Medulla oblongata (tissue), 1 donor: ENCODE results near the gene IRAK3.
"Not testable (repeated sequence)": the region's sequence is repeated elsewhere in the genome, so short reads cannot be mapped to it uniquely, and the experiment has no call there.

Source experiments
- DNase-seq: peaks from one replicate; pipeline ENCODE4 v3.0.0-alpha.2; 2015; ENCODE audit errors: extremely low spot score

The IRAK3 gene

DNA sequence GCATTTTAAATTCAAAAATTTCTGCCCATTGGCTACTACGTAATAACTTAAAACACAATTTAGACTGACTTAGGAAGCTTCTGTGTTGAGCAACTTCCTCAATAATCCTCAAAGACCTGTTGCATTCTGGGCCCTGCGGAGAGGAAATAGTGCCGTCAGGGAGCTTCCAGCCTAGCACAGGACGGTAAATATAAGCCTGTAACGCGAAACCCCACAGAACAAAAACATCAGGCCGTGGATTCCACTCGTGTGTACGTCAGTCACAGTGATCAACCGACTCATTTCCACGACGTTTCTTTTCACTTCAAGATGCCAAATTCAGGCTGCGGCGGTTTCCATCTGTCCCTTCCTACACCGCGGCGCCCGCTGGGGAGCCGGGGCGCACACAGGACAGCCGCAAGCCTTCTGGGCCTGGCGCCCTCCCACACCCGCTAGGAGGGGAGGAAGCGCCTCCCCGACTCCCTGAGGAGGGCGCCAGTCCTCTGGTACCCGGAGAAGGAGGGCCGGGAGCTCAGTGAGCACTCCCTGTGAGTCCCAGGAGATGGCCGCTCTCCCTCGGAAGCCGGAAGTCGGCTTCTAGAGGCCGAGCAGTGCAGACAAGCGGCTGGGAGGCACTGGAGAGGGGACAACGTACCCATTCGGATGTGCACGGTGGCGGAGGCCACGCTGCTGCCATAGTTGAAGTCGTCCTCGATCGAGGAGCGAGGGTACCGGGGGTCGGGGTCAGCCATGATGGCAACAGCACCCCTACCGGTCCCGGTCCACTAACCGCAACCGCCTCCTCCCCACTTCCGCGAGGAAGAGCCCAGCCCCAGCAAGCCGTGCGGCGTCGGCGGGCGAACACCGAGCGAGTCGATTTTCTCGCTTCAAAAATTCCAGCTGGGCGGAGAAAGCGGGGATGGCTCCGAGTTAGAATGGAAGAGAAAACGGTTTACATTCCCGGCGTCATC, 19.5 kb upstream of the IRAK3 start, which contains the start of gene TMBIM4:
Gene TMBIM4, minus strand, starts transcription at position 776 of the 950 bp plus-strand sequence. Its CDS starts 45 bp downstream, at position 731.
- DNase-seq, result peak; percentile 91

DNA sequence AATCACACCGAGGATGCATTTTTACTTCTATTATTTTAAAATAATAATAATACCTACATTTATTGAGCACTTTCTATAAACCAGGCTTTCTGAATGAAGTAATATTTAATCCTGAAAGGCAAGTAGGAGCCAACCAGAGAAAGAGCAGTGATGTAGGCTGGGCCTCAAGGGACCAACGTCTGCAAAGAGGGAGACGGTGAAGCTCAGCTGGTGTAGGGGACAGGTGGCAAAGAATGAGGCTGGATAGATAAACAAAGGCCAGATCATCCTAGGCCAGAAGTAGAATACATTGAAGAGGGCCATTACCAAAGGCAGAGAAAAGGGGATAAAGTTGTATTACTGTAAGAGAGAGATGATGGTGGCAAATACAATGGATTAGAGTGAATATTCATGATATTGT, 18.4 kb upstream of the IRAK3 start:
- DNase-seq, result no peak

DNA sequence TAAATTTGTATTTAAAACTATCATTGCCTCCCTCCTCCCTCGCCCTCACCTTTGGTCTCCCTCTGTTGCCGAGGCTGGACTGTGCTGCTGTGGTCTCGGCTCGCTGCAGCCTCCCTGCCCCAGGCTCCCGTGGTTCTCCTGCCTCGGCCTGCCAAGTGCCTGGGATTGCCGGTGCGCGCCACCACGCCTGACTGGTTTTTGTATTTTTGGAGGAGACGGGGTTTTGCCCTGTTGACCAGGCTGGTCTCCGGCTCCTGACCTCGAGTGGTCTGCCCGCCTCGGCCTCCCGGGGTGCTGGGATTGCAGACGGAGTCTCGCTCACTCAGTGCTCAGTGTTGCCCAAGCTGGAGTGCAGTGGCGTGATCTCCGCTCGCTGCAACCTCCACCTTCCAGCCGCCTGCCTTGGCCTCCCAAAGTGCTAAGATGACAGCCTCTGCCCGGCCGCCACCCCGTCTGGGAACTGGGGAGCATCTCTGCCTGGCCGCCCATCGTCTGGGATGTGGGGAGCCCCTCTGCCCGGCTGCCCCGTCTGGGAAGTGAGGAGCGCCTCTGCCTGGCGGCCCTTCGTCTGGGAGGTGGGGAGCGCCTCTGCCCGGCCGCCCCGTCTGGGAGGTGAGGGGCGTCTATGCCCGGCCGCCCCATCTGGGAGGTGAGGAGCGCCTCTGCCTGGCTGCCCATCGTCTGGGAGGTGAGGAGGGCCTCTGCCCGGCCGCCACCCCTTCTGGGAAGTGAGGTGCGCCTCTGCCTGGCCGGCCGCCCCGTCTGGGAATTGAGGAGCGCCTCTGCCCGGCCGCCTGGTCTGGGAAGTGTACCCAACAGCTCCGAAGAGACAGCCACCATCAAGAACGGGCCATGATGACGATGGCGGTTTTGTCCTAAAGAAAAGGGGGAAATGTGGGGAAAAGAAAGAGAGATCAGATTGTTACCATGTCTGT, 14.4 kb upstream of the IRAK3 start:
- DNase-seq, result not testable (repeated sequence)

DNA sequence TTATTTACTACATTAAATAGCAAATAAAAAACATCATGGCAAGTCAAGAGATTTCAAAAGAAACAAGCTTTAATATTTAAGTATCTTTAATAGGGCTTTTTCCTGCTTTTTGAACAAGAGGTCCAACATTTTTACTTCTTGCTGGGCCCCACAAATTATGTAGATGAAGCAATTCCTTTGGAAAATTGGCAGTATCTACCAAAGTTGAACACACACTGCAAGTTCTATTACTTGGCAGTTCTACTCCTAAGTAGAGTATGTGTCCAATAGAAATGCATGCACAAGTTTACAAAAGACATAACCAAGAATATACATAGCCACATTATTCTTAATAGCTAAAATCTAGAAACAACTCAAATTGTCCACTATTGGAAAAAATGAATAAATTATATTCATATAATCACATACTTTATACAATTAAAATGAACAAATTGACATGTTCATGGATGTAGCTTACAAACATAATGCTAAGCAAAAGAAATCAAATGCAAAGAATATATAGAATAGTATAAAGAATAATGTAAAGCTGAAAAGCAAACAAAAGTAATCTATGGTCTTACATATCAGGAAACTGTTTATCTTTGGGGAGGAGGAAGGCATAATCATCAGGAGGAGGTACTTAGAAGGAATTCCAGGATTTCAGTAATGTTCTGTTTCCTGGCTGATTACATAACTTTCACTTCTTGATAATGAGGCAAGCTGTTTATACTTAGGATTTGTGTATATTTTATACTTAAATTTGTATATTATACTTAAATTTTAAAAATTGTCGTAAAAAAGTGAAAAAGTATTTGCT, 12.7 kb upstream of the IRAK3 start:
- DNase-seq, result no peak

DNA sequence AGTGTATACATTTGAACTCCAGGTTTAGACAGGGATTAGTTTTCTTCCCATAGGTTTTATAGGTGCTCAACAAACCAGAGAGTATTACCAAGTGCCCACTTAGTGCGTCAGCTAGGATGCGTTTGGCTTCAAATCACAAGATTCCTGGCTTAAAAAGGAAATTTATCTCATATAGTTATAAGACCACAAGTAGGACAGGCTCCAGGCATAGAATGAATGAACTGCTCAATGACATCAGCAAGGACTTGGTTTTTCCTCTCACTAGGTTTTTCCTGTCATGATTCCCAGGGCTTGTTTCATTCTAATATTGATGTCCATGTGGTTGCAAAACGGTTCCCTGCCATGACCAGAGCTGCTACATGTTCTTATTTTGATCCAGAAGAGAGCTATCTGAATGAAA, 6.1 kb upstream of the IRAK3 start:
- no peak for DNase-seq

DNA sequence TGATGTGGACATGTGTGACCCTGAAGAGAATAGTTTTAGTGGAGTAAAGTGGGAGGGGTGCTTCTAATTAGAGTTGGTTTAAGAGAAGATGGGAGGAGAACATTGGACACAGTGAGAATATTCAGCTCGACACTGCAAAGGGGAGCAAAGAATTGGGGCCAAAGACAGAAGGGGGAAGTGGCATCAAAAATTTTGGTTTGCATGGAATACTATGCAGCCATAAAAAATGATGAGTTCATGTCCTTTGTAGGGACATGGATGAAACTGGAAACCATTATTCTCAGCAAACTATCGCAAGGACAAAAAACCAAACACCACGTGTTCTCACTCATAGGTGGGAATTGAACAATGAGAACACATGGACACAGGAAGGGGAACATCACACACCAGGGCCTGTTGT, 4.2 kb upstream of the IRAK3 start:
- DNase-seq, result not testable (repeated sequence)

DNA sequence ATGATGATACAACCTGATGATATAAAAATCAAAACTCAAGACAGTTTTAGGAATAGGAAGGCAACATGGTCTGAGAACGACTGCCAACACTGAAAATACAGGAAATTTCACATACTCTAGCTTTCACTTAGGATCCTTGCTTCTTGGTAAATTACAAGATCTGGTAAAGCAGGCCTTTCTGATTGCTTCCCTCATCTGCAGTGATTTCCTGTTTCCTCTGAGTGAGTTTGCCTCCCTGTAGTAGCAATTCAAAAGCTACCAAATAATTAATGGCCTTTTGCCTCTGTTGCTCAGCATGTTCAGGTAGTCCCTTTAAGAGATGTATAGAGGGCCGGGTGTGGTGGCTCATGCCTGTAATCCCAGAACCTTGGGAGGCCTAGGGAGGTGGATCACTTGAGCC, 2.0 kb upstream of the IRAK3 start:
- no peak for DNase-seq

DNA sequence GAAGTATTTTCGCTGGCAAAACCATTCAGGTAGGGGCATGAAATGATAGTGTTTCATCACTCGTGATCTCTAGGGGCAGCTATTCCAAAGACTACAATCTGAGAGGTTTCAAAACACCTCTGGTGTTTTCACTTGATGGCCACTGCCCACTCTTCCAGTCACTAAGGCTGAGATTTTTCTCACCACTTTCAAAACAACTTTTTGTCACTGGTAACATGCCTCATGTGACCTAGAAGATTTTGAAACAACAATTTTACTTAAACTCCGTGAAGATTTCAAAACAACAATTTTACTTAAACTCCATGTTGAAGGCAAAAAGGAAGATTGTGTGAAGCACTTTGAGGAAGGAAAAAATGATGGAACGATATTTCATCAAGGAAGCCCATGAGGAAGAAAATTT, 1.2 kb upstream of the IRAK3 start:
- no peak for DNase-seq

DNA sequence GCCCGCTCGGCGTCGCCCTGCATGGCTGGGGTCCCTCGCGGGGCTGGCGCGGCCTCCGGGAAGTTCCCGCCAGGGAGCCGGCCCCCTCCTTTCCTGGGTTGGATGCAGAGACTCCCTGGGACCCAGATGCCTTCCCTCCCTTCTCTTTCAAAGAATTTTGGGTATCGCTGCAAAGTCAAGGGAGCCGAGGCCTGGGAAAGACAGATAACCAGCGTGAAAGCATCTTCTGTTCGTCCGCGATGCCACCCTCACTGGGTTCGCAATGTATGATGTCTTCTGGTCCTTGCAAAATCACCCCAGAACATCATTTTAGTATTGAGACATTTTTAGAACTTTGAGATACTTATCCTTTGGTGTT, 451 bp downstream of the IRAK3 start:
- DNase-seq, result no peak

DNA sequence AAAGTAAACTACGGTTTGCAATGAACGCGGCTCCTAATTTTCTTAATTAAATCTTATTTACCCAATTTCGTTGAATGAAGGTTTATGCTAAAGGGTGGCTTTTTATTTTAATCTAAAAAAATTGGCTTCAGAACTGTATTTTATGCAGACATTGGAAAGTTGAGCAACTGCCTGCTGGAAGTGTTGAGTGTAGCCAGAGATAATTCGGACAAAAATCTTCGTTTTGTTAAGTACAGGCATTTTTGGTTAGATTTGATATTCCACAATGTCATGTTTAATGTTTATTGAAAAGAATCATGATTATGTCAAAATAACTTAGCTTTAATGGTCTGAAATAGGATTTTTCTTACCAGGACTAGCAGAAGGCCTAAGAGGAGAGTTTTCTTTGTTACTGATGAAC, 875 bp downstream of the IRAK3 start:
- no peak for DNase-seq

DNA sequence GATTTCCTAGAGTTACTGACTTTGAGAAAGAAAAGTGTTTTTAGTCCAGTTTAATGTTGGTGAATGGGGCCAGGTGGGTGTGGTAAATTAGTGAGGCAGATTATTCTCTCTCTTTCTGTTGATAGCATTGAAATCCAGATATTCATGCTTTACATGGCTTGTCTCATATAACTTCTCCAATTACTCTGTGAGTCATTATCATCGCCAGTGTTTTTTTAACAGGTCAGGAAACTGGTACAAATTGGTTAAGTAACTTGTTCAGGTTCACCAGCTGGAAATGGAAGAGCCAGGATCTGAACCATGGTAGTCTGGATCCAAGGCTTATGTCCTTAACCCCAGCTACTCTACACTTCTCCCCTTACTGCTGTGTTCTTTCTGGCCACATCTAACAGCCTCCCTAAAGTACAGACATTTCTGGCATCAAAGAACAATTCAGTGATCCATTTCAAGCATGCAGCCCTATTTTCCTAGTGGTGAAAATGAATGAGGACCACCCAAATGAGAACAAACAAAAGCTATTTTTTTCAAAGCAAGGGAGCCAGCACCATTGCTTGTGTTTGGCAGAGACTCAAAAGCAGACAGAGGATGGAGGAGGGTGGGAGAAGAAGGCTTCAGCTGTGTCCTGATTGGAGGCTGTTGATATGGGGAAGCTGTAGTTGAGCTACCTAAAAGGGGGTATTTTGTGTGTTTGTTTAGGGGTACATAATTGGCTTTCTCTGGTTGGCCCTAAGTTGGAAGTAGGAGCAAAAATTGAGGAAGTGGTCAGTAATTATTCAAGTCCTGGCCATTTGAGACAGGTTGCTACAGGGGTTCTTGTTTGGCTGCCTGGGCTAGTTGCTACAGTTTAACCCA, 1.7 kb downstream of the IRAK3 start:
- DNase-seq, result peak; percentile 13

DNA sequence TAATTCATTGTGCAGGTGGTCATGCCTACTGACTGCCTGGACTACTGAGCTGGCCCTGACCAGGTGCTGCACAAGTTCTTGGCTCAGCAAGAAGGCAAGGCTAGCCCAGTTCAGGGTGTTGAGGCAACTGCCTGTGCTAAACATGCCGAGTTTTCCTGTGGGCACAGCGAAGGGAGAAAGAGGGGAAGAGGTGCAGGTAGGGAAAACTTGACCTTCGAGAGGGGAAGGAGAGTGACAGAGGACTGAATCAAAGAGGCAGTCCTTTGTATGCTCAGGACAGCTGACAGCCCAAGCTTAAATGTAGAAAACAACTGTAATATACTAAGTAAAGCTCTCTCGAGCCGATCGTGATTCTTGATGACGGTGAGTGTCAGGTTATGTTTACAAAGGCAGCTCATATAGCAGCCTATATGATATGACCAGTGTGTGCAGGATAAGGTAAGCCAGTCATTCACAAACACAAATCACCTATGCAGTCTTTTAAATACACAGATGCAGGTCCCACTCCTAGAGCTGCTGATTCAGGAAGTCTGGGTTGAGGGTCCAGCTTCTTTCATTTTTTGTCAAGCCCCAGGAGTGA, 2.6 kb downstream of the IRAK3 start:
- no peak for DNase-seq

DNA sequence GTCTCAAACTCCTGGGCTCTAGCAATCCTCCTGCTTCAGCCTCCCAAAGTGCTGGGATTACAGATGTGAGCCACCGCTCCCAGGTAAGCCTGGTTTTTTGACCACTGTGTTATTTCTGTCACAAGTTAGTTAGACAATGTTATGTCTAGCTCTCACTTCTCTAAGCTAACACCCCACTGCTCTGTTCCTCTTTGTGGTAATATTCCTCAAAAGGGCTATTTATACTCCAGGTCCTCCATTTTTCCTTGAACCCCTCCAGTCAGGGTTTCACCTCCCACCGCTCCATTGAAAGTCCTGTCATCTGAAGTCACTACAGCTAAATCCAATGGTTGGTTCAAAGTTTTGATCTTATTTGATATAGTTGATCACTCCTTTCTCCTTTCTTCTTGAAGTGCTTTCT, 5.1 kb downstream of the IRAK3 start:
- DNase-seq, result no peak

DNA sequence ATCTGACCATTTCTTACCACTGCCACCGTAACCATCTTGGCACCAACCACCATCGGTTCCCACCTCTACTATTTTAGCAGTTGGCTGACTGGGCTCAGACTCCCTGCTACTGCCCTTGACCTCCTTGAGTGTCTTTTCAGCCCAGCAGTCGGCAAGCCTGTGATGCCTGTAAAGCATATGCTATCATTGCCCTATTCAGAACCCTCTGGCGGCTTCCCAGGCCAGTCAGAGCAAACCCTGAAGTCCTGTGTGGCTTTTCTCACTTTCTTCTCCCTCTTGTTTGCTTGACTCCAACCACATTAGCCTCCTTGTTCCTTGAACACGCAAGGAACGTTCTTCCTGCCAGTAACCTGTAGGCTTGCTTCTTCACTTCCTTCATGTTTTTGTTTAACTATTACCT, 6.2 kb downstream of the IRAK3 start:
- DNase-seq, result no peak

DNA sequence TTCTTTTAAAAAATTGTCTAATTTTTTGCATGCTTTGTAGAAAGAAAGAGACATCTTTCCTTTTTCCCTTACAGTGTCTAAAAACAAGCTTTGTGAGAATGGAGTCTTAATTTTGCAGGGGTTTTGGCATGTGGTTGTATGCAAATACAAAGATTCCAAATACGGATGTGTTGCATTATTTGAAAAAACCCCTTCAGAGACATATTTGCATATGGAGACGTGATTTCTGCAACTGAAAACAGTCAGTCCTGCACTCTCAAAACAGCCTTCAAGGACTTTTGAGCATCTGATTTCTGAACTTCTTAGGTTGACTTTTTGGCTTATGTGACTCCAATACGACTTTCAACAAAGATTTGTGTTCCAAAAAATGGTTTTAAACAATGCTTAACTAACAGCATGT, 7.8 kb downstream of the IRAK3 start:
- no peak for DNase-seq

DNA sequence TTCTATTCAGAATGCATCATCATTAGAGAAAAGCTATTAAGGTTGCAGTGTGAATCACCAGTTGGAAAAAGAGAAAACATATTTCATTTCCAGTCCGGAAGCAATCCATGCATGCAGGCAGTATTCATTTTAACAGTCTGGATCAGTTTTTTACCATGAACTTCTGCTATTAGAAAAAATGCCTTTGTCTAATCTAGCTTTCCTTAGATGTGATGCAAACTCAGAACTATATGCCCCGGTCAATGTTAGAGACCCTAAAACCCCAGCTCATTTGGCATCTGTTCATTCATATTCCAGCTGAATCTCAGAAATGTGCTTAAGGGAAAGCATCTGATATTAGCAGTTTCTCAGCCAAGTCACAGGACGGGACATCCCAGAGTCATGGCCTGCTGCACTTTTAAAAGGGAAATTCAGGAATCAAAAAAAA, 8.5 kb downstream of the IRAK3 start:
- no peak for DNase-seq

DNA sequence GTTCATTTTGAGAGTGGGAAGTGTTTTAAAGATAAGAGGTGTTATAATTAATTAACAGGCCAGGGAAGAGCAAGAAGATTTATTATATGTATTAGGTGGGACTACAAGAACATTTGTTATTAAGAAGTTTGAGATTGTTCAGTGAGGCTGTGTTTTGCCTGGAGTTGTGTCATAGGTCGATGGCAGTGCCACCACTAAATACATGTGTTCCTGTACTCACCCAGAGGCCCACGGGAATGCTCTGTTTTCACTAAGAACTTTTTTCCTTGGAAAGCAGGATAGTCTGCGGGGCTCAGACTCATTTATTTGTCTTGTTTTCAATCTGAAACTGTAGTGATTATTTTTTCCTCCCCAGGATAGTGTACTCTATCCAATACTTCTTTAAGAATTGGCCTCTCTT, 10.1 kb downstream of the IRAK3 start:
- no peak for DNase-seq

DNA sequence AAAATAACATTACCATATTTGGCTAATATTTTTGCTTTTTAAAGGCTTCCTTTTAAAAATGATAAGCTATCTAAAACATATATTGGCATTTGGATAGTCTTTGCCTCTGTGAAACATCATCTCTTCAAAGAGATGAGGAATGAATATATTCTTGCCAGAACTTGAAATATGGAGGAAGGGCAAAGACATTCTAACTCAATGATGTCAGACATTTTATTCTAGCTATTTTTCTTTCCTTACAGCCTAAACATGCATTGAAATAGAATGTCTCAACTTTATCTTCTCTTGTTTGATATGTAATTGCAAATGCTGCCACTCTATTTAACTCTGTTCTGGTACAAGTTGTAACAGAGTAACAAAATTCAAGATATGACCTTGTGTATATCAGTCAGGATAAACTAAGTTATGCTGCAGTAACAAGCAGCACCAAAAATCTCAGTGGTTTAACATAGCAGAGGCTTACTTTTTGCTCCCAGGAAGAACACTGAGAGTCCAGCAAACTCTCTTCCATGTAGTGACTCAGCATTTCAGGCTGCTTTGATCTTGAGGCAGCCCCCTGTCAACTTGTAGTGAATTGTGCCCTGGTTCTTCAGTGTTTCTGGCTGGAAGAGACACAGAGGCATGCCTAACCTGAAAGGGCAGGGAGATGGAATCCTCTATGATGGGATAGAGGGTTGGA, 11.0 kb downstream of the IRAK3 start:
- no peak for DNase-seq

DNA sequence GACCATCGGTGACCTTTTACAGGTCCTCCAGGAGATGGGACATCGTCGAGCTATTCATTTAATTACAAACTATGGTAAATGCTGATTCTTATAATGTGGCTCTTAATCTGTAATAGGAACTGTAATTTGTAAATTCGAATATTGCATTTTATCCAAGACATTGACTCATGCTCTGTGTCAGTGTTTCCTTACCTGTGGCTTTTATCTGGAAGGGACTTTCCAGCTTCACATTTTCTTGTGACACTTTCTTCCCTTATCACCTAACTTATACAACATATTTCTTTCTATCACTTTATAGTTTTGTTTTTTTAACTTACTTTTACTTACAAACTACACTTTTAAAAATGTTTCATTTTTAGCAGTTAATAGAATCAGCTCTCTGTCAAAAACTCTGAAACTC, 14.8 kb downstream of the IRAK3 start:
- DNase-seq, result no peak

DNA sequence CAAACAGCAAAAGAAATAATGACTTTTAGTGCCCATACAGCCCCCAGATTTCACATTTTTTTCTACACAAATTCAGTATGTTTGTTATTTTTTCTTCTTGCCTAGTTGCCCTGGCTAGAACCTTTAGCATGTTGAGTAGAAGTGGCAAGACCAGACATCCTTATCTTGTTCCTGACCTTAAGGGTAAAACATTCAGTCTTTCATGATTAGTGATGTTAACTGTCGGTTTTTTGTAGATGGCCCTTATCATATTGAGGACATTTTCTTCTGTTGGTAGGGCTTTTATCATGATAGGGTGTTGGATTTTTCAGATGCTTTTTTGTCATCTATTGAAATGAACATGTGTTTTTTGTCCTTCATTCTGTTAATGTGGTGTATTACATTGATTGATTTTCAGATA, 17.1 kb downstream of the IRAK3 start:
- DNase-seq, result no peak
